Hematopoietic multipotent progenitor cell treated with erythropoietin and hydrocortisone succinate and interleukin-3 and kit ligand, for 8 days (in vitro differentiated cells): ENCODE results near the gene CACNA2D3.
A peak's percentile ranks its signal among the peaks of the same experiment; 100 is the strongest.

ENCODE experiments used
- DNase-seq: peaks from one replicate; pipeline ENCODE4 v3.0.0-alpha.2; 2015

CACNA2D3 gene

GRCh38 chr3:54547846-54548245, 425.5 kb downstream of the CACNA2D3 start:
- no peak for DNase-seq

- no peak for DNase-seq
Observed at GRCh38 chr3:54549607-54550220, 427.4 kb downstream of the CACNA2D3 start.

GRCh38 chr3:54550221-54550977, 428.0 kb downstream of the CACNA2D3 start:
- no peak for DNase-seq

- DNase-seq: no peak
Observed at GRCh38 chr3:54556630-54557029, 434.3 kb downstream of the CACNA2D3 start.

- no peak for DNase-seq
Observed at GRCh38 chr3:54557538-54558428, 435.4 kb downstream of the CACNA2D3 start.

GRCh38 chr3:54563501-54564200, 441.3 kb downstream of the CACNA2D3 start:
- no peak for DNase-seq

GRCh38 chr3:54564374-54564925, 442.1 kb downstream of the CACNA2D3 start:
- no peak for DNase-seq

- no peak for DNase-seq
Observed at GRCh38 chr3:54565956-54566355, 443.6 kb downstream of the CACNA2D3 start.

GRCh38 chr3:54567949-54568348, 445.6 kb downstream of the CACNA2D3 start:
- DNase-seq: no peak

- no peak for DNase-seq
Observed at GRCh38 chr3:54570008-54570407, 447.7 kb downstream of the CACNA2D3 start.

GRCh38 chr3:54572197-54572895, 450.0 kb downstream of the CACNA2D3 start:
- no peak for DNase-seq

GRCh38 chr3:54573858-54574257, 451.5 kb downstream of the CACNA2D3 start:
- no peak for DNase-seq

- no peak for DNase-seq
Observed at GRCh38 chr3:54574906-54575617, 452.7 kb downstream of the CACNA2D3 start.

GRCh38 chr3:54575618-54575960, 453.2 kb downstream of the CACNA2D3 start:
- peak; percentile 75 for DNase-seq

GRCh38 chr3:54577313-54577712, 455.0 kb downstream of the CACNA2D3 start:
- DNase-seq: no peak

GRCh38 chr3:54578417-54578816, 456.1 kb downstream of the CACNA2D3 start:
- DNase-seq: no peak

- no peak for DNase-seq
Observed at GRCh38 chr3:54580453-54580852, 458.1 kb downstream of the CACNA2D3 start.

GRCh38 chr3:54582424-54582823, 460.1 kb downstream of the CACNA2D3 start:
- DNase-seq: no peak

- no peak for DNase-seq
Observed at GRCh38 chr3:54591157-54591556, 468.8 kb downstream of the CACNA2D3 start.

- no peak for DNase-seq
Observed at GRCh38 chr3:54593653-54594052, 471.3 kb downstream of the CACNA2D3 start.

GRCh38 chr3:54596087-54596486, 473.7 kb downstream of the CACNA2D3 start:
- no peak for DNase-seq
